KMS-11 (cell line): ENCODE results near the gene CSNK1D.

ENCODE experiments used
- H2AFZ ChIP-seq: fragments of 200-600 bp; sonication (generic); 2 replicates; pipeline ENCODE4 v1.6.1; 2016; ENCODE audit warnings: antibody characterized with exemption, mixed run types, low read depth
- H3K27ac ChIP-seq: fragments of 200-600 bp; sonication (generic); 2 replicates; pipeline ENCODE4 v1.6.1; 2016; ENCODE audit warnings: mild to moderate bottlenecking, mixed run types
- H3K27me3 ChIP-seq: fragments of 200-600 bp; sonication (generic); 2 replicates; pipeline ENCODE4 v1.6.1; 2017; ENCODE audit warnings: mild to moderate bottlenecking, low read depth, mixed run types, moderate library complexity; ENCODE audit not compliant: insufficient read depth
- H3K36me3 ChIP-seq: fragments of 200-600 bp; sonication (generic); 2 replicates; pipeline ENCODE4 v1.6.1; 2017; ENCODE audit warnings: mild to moderate bottlenecking, mixed run types; ENCODE audit not compliant: insufficient read depth
- H3K4me1 ChIP-seq: fragments of 200-600 bp; sonication (generic); 2 replicates; pipeline ENCODE4 v1.6.1; 2016; ENCODE audit warnings: mild to moderate bottlenecking, low read depth, mixed run types; ENCODE audit not compliant: poor library complexity, severe bottlenecking
- H3K4me2 ChIP-seq: fragments of 200-600 bp; sonication (generic); 2 replicates; pipeline ENCODE4 v1.7.0; 2016; ENCODE audit warnings: mild to moderate bottlenecking, mixed run types
- H3K4me3 ChIP-seq: fragments of 200-600 bp; sonication (generic); IDR thresholded peaks from 2 replicates; pipeline ENCODE4 v1.6.1; 2017; ENCODE audit warnings: low read depth, low read length, mixed read lengths; ENCODE audit not compliant: insufficient read depth
- H3K79me2 ChIP-seq: fragments of 200-600 bp; sonication (generic); 2 replicates; pipeline ENCODE4 v1.6.1; 2016; ENCODE audit warnings: low read depth, mixed run types; ENCODE audit not compliant: insufficient read depth
- H3K9ac ChIP-seq: fragments of 200-600 bp; sonication (generic); 2 replicates; pipeline ENCODE4 v1.6.1; 2016; ENCODE audit warnings: mild to moderate bottlenecking, mixed run types
- H4K20me1 ChIP-seq: fragments of 200-600 bp; sonication (generic); 2 replicates; pipeline ENCODE4 v1.6.1; 2016; ENCODE audit warnings: mild to moderate bottlenecking, mixed run types; ENCODE audit not compliant: insufficient read depth
- TF ChIP-seq, protein P1 (sequence below): fragments of 200-600 bp; sonication (generic); conservative IDR thresholded peaks from 2 replicates; pipeline ENCODE4 v1.6.1; 2017; ENCODE audit warnings: low read depth, mild to moderate bottlenecking, antibody characterized with exemption, low read length, moderate library complexity, mixed read lengths

Gene CSNK1D

DNA sequence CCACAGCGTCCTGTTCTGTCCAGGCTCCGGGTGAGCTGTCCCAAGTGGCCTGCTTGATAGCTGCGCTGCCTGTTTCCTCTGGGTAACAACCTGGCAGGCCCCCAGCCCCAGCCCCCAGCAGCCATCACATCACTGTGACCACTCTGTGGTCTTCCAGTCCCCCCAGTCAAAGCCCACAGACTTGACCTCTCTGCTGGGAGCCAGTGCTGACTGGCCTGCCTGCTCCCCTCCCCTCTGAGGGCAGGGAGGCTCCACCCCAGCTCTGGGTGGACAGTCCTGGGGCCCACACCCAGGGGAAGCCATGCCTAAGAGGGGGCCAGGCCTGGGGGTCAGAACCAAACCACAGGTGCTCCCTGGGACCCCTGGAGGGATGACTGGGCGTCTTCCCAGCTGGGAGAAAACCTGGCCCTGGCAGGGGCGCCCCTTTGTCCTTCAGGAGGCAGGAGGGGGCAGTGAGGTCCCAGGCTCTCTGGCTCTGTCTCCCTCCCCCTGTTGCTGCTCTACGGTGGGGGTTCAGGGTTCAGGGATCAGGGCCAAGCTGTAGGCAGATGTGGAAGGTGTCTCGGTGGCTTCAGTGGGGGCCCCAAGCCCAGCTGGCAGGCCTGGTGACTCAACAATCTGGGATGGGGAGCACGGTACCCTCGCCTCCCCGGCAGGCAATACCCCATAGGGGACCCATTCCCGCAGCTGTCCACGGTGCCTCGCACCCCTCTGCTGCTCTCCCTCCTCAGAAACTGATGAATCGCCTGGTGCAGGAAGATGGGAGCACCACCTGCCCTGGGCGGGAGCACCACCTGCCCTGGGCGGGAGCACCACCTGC is 46.5 kb downstream of the CSNK1D start:
- H3K9ac ChIP-seq, result no peak overlapping the region

DNA sequence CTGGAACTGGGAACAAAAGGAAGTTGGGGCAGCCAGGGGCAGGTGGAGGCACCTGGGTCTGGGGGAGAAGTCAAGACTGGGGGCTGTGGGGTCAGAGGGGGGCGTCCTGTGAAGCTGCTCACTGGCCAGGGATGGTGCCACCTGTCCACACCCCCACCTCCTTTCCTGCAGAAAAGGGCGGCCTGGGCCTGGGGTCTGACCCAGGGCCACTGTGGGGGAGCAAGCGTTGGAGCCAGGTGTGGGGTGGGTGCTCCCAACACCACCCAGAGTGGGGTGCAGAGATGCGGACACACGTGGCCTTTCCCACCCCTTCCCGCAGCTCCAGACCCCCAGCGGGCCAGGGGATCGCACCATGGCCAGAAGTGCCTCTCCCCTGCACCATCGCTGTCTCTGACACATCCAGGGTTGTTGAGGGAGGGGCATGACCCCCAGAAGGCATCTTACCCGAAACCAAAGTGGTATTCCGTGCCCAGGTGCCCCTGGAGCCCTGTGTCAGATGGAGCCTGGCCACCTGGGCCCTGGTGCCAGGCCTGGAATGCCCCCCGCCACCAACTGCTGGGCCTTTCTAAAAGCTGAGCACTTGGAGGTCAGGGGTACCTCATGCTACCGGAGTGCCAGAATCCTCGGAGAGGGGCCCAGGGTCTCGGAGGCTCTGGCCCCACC is 47.2 kb downstream of the CSNK1D start:
- Histone ChIP-seq H3K4me1 (peaks cover 6% of the 10 kb centered on the region), H3K9ac (no peak overlapping the region)
- TF ChIP-seq, protein P1, sequence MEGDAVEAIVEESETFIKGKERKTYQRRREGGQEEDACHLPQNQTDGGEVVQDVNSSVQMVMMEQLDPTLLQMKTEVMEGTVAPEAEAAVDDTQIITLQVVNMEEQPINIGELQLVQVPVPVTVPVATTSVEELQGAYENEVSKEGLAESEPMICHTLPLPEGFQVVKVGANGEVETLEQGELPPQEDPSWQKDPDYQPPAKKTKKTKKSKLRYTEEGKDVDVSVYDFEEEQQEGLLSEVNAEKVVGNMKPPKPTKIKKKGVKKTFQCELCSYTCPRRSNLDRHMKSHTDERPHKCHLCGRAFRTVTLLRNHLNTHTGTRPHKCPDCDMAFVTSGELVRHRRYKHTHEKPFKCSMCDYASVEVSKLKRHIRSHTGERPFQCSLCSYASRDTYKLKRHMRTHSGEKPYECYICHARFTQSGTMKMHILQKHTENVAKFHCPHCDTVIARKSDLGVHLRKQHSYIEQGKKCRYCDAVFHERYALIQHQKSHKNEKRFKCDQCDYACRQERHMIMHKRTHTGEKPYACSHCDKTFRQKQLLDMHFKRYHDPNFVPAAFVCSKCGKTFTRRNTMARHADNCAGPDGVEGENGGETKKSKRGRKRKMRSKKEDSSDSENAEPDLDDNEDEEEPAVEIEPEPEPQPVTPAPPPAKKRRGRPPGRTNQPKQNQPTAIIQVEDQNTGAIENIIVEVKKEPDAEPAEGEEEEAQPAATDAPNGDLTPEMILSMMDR, result no peak

More for the DNA sequence above, 46.5 kb downstream of the CSNK1D start:
- TF ChIP-seq, protein P1, result no peak
- H3K79me2 ChIP-seq, result no peaks in the 10 kb centered on the region
- no peaks in the 10 kb centered on the region for H4K20me1 ChIP-seq
- H3K4me2 ChIP-seq, result no peak overlapping the region
- no peak overlapping the region for H3K27ac ChIP-seq
- no peak overlapping the region for H2AFZ ChIP-seq
- H3K4me1 ChIP-seq, result peaks cover 6% of the 10 kb centered on the region
- no peaks in the 10 kb centered on the region for H3K36me3 ChIP-seq
- no peak overlapping the region for H3K4me3 ChIP-seq
- peaks cover 27% of the 10 kb centered on the region; the same call in 1 of the 2 replicates for H3K27me3 ChIP-seq

DNA sequence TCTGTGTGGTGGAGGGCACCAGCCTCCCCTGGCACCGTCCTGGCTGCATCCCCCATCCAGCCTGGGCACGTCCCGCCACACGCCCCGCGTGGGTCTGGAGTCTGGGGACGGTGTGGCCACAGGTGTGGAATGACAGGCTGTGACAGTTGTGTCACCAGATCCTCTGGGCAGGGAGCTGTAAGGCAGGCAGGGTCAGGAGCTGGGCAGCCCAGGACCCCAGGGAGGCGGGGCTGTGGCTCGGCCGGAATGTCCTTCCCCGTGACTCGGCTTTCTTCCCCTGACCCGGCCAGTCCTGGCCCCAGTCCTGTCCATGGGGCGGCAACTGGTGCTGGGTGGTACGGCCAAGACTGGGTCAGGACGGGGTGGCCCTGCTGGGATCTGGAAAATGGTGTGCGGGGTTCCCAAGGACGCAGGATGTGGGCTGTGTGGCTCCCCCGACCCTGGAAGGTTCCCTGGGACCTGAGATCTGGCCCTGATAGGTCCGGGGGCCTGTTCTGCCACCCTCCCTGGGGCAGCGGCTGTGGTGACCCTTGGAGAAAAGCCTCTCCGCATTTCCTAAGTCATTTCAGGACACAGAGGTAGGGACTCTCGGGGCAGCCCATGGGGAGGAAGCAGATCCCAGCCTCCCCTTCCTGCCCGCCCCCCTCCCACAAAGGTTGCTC is 48.0 kb downstream of the CSNK1D start:
- H3K79me2 ChIP-seq, result no peaks in the 10 kb centered on the region
- H3K4me1 ChIP-seq, result peaks cover under 1% of the 10 kb centered on the region
- no peak overlapping the region for H3K27ac ChIP-seq
- no peaks in the 10 kb centered on the region for H3K36me3 ChIP-seq
- no peak overlapping the region for H3K9ac ChIP-seq
- peaks cover 26% of the 10 kb centered on the region; the same call in 1 of the 2 replicates for H3K27me3 ChIP-seq
- TF ChIP-seq, protein P1, result no peak
- H3K4me2 ChIP-seq, result no peak overlapping the region
- H4K20me1 ChIP-seq, result no peaks in the 10 kb centered on the region
- H2AFZ ChIP-seq, result no peak overlapping the region
- H3K4me3 ChIP-seq, result no peak overlapping the region

More for the DNA sequence above, 47.2 kb downstream of the CSNK1D start:
- Histone ChIP-seq H3K79me2 (no peaks in the 10 kb centered on the region), H4K20me1 (no peaks in the 10 kb centered on the region), H3K27ac (no peak overlapping the region), H2AFZ (no peak overlapping the region), H3K36me3 (no peaks in the 10 kb centered on the region), H3K4me2 (no peak overlapping the region), H3K27me3 (peaks cover 27% of the 10 kb centered on the region; the same call in 1 of the 2 replicates), H3K4me3 (no peak overlapping the region)

DNA sequence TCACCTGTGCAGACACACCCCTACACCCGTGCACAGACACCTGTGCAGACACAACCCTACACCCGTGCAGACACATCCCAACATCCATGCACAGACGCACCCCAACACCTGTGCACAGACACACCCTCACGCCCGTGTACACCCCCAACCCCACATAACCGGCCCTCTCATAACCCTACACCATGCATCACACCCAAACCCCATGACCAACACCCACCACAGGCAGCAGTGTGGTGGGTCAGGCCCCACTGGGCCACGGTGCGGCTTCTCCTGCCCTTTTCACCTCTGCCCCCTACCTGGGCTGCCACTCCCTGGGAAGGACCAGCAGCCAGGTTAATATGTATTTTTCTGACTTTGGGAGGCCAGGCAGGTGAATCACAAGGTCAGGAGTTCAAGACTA is 48.8 kb downstream of the CSNK1D start:
- Histone ChIP-seq H4K20me1 (no peaks in the 10 kb centered on the region), H2AFZ (no peak overlapping the region), H3K79me2 (no peaks in the 10 kb centered on the region), H3K9ac (no peak overlapping the region), H3K4me3 (no peak overlapping the region), H3K4me2 (no peak overlapping the region), H3K27ac (no peak overlapping the region), H3K4me1 (no peaks in the 10 kb centered on the region), H3K27me3 (peaks cover 18% of the 10 kb centered on the region; the same call in 1 of the 2 replicates), H3K36me3 (no peaks in the 10 kb centered on the region)
- TF ChIP-seq, protein P1, result no peak
